Duodenal mucosa (tissue), 2 donors: ENCODE measurements around the gene NELFB.
A peak's percentile ranks its signal among the peaks of the same experiment; 100 is the strongest.

Experiments
- H3K27ac ChIP-seq: one replicate; pipeline ENCODE4 v1.7.0; 2013; ENCODE audit warnings: low read depth, low read length
- H3K27me3 ChIP-seq, 2 donors: one replicate each; pipeline ENCODE4 v1.7.0; 2013; ENCODE audit warnings: low read length in 2 of 2, control low read depth in 1 of 2; ENCODE audit not compliant: insufficient read depth in 2 of 2, control insufficient read depth in 1 of 2
- H3K36me3 ChIP-seq, 2 donors: one replicate each; pipeline ENCODE4 v1.7.0; 2013; ENCODE audit warnings: low read length in 2 of 2, control low read depth in 1 of 2; ENCODE audit not compliant: insufficient read depth in 2 of 2, control insufficient read depth in 1 of 2
- H3K4me1 ChIP-seq, 2 donors: one replicate each; pipeline ENCODE4 v1.7.0; 2013; ENCODE audit warnings: low read length in 2 of 2, control low read depth in 1 of 2; ENCODE audit not compliant: insufficient read depth in 2 of 2, control insufficient read depth in 1 of 2
- H3K4me3 ChIP-seq, 2 donors: one replicate each; pipeline ENCODE4 v1.7.0; 2013; ENCODE audit warnings: low read length in 2 of 2, low read depth in 1 of 2
- H3K9ac ChIP-seq, 2 donors: one replicate each; pipeline ENCODE4 v1.7.0; 2013; ENCODE audit warnings: low read length in 2 of 2, low read depth in 1 of 2
- H3K9me3 ChIP-seq, 2 donors: one replicate each; pipeline ENCODE4 v1.7.0; 2013; ENCODE audit warnings: low read length in 2 of 2, control low read depth in 1 of 2; ENCODE audit not compliant: control insufficient read depth in 1 of 2

Gene NELFB

DNA sequence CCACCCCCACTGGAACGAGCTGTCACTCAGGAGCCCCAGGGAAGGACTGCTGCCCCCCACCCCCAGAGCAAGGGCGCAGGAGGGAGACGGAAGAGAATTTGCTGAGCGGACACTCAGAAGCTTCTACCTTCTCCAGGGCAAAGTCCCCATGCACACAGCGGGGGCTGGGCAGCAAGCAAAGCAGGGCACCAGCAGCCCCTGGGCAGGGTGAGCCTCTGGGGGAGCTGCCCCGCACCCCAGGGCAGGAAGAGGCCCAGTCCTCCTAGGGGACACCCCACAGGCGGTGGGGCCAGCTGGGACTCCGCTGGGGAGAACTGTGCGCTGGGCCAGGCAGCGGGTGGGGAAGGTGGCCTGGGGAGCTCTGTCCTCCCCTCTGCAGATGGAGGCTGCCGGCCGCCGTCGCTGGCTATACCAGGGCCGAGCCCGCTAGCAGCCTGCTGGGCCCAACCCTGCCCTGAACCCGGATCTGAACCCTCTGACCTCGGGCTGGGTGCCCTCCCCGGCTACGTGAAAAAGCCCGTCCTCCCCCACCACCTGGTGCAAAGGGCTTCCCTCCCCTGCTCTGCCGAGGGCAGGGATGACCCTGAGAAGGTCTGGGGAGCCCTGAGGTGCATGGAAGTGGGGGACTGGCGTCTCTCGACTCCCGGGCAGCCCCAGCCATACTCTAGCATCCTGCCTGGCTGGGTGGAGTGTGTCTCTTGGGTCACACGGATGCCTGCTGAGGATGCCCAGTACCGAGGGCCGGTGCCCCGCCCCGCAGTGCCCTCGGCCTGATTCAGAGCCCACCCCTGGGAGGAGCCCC, 25.0 kb upstream of the NELFB start:
- Histone ChIP-seq H3K9me3 (no peaks in the 10 kb centered on the region), H3K4me3 (no peak overlapping the region), H3K4me1 (peaks cover 30 to 46% of the 10 kb centered on the region in 2 donors), H3K27ac (peak overlapping the region; percentile 3), H3K27me3 (peaks cover 21 to 37% of the 10 kb centered on the region in 2 donors), H3K36me3 (no peaks in the 10 kb centered on the region), H3K9ac (no peak overlapping the region)

GRCh38 chr9:137230705-137231371, 24.3 kb upstream of the NELFB start, which contains the start of gene SLC34A3:
Gene SLC34A3, plus strand, starts transcription at chr9:137230901. Its CDS starts 802 bp downstream, at chr9:137231703.
- H3K9ac ChIP-seq, result no peak within 1 kb of the TSS
- peak within 1 kb of the TSS; percentile 3 for H3K27ac ChIP-seq
- peaks cover 31 to 48% of the 10 kb centered on the region in 2 donors for H3K4me1 ChIP-seq
- no peaks in the 10 kb centered on the region for H3K36me3 ChIP-seq
- H3K4me3 ChIP-seq, result no peak within 1 kb of the TSS
- no peaks in the 10 kb centered on the region for H3K9me3 ChIP-seq
- H3K27me3 ChIP-seq, result peaks cover 21 to 39% of the 10 kb centered on the region in 2 donors

DNA sequence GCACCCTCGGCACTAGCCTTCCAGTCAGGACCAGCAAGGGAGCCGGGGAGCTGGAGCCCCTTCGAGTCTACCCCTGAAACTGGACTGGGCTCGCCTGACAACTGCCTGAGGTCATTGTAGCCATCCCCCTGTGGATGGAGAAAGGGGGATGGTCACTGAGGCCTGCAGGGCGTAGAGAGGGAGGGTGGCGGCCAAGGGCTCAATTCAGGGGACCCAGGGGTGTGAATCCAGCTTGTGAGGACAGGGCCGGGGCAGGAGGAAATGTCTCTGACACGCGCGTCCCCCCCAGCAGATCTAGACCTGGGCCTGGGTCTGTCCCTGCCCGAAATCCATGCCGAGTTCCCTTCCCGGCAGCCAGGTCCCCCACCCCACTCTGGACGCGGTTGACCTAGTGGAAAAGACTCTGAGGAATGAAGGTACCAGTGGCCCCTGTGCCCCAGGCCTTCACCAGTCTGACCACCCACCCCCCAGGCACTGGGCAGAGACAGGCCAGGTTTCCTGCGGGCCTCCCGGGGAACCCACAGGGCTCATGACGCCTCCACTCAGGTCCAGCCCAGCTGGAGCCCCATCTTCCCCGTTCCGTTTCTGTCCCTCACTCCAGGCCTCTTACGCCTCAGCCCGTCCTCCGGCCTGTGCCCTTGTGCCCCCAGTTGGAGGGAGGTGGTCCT, 23.6 kb upstream of the NELFB start:
- no peak overlapping the region for H3K4me3 ChIP-seq
- no peaks in the 10 kb centered on the region for H3K36me3 ChIP-seq
- H3K9me3 ChIP-seq, result no peaks in the 10 kb centered on the region
- H3K27ac ChIP-seq, result no peak overlapping the region
- peaks cover 21 to 39% of the 10 kb centered on the region in 2 donors for H3K27me3 ChIP-seq
- H3K9ac ChIP-seq, result no peak overlapping the region
- peaks cover 36 to 54% of the 10 kb centered on the region in 2 donors for H3K4me1 ChIP-seq

GRCh38 chr9:137232101-137232500, 23.0 kb upstream of the NELFB start:
- H3K27me3 ChIP-seq, result peaks cover 21 to 39% of the 10 kb centered on the region in 2 donors
- H3K36me3 ChIP-seq, result no peaks in the 10 kb centered on the region
- no peak overlapping the region for H3K4me3 ChIP-seq
- peaks cover 39 to 57% of the 10 kb centered on the region in 2 donors for H3K4me1 ChIP-seq
- H3K9me3 ChIP-seq, result no peaks in the 10 kb centered on the region
- no peak overlapping the region for H3K9ac ChIP-seq
- no peak overlapping the region for H3K27ac ChIP-seq

GRCh38 chr9:137232510-137232909, 22.6 kb upstream of the NELFB start:
- Histone ChIP-seq H3K9ac (no peak overlapping the region), H3K4me3 (no peak overlapping the region), H3K27ac (no peak overlapping the region), H3K4me1 (peaks cover 39 to 57% of the 10 kb centered on the region in 2 donors), H3K9me3 (no peaks in the 10 kb centered on the region), H3K27me3 (peaks cover 21 to 39% of the 10 kb centered on the region in 2 donors), H3K36me3 (no peaks in the 10 kb centered on the region)

DNA sequence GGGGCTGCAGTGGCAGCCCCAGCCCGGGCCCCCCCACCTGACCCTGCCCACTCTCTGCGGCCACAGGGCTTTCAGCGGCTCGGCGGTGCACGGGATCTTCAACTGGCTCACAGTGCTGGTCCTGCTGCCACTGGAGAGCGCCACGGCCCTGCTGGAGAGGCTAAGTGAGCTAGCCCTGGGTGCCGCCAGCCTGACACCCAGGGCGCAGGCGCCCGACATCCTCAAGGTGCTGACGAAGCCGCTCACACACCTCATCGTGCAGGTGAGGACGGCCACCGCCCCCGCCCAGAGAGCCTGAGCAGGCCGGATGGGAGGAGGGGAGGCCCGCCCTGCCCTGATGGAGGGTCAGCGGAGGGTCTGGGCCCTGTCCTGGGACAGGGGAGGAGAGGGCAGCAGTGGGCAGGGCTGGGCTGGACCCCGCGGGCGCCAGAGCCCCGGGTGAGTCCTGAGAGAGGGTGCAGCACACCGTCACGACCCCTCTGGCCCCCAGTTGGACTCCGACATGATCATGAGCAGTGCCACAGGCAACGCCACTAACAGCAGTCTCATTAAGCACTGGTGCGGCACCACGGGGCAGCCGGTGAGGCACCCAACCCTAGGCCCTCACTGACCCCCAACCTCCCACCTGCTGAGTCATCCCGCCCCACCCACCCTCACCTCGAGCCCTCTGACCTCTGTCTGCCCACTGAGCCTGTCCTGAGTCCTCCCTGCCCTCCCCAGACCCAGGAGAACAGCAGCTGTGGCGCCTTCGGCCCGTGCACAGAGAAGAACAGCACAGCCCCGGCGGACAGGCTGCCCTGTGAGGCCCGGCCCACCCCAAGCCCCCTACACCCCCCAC, 21.8 kb upstream of the NELFB start:
- H3K4me3 ChIP-seq, result no peak overlapping the region
- H3K9ac ChIP-seq, result no peak overlapping the region
- H3K27ac ChIP-seq, result no peak overlapping the region
- H3K9me3 ChIP-seq, result no peaks in the 10 kb centered on the region
- no peaks in the 10 kb centered on the region for H3K36me3 ChIP-seq
- H3K4me1 ChIP-seq, result peaks cover 46 to 63% of the 10 kb centered on the region in 2 donors
- H3K27me3 ChIP-seq, result peaks cover 21 to 38% of the 10 kb centered on the region in 2 donors

- Histone ChIP-seq H3K9me3 (no peaks in the 10 kb centered on the region), H3K4me1 (peaks cover 54 to 70% of the 10 kb centered on the region in 2 donors), H3K36me3 (no peaks in the 10 kb centered on the region), H3K27ac (no peak overlapping the region), H3K9ac (no peak overlapping the region), H3K4me3 (no peak overlapping the region), H3K27me3 (peaks cover 17 to 32% of the 10 kb centered on the region in 2 donors)
Observed at GRCh38 chr9:137234055-137234697, 21.0 kb upstream of the NELFB start.

DNA sequence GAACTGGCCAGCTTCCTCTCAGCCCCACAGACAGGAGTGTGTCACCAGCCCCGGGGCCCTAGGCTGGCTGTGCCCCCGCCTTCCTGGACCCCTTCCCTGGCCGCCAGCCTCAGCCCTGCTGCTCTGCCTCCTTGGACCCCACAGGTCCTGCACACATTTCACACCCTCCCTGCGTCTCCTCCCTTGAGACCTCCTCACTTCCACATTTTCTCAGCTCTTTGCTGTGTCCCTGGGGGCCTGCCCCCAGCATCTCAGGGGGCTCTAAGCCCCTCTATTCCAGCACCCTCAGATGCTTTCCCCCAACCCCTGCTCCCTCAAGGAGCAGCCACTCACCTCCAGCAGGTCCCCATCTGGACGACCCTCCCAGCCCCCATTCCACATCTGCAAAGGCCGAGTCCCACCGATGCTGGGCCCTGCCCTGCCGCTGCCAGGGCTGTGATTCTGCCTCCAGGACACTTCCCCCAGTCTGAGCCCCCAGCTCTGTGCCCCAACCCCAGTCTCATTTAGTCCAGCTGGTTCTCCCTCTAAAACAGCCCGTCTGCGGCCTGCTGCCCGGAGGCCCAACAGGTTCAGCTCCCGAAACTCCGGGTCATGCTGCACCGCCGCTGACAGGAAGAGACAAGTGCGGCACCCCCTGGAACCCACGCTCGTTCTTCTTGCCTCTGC, 20.2 kb upstream of the NELFB start:
- Histone ChIP-seq H3K4me3 (no peak overlapping the region), H3K9me3 (no peaks in the 10 kb centered on the region), H3K27me3 (peaks cover 17 to 27% of the 10 kb centered on the region in 2 donors), H3K27ac (no peak overlapping the region), H3K4me1 (peaks cover 48 to 63% of the 10 kb centered on the region in 2 donors), H3K36me3 (no peaks in the 10 kb centered on the region), H3K9ac (no peak overlapping the region)
